Measurements from ENCODE around the gene RAB40B.

DNA sequence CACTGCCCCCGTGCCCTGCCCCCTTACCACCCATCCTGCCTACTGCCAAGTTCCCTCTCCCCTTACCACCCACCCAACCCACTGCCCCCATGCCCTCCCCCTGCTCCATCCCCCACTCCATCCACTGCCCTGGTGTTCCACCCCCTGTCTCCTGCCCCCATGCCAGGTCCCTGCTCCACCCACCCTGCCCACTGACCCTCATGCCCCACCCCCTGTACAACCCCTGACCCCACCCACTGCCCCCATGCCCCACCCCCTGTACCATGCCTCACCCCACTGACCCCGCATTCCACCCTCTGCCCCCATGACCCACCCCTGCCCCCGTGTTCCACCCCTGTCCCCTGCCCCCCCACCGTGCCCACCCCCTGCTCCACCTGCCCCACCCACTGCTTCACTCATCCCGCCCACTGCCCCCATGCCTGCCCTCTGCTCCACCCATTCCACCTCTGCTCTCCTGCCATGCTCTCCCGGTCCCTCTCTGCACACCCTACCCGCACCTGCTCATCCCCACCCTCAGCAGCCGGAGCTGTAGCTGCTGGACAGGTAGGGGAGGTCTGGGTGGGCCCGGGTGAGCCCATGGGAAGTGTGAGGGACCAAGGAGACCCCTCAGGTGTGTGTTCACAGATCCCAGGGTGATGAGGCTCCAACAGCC is 10.7 kb upstream of the RAB40B start:
- TF ChIP-seq, protein P1, sequence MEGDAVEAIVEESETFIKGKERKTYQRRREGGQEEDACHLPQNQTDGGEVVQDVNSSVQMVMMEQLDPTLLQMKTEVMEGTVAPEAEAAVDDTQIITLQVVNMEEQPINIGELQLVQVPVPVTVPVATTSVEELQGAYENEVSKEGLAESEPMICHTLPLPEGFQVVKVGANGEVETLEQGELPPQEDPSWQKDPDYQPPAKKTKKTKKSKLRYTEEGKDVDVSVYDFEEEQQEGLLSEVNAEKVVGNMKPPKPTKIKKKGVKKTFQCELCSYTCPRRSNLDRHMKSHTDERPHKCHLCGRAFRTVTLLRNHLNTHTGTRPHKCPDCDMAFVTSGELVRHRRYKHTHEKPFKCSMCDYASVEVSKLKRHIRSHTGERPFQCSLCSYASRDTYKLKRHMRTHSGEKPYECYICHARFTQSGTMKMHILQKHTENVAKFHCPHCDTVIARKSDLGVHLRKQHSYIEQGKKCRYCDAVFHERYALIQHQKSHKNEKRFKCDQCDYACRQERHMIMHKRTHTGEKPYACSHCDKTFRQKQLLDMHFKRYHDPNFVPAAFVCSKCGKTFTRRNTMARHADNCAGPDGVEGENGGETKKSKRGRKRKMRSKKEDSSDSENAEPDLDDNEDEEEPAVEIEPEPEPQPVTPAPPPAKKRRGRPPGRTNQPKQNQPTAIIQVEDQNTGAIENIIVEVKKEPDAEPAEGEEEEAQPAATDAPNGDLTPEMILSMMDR (IDR thresholded peaks at IDR 0.05 in 2 of 3, conservative IDR thresholded peaks at IDR 0.05 in 1 of 3; ENCODE audit: borderline replicate concordance in 1 of 3, insufficient read depth in 1 of 3, low read depth in 2 of 3, low read length in 2 of 3), result no peak
- TF ChIP-seq EZH2 (IDR thresholded peaks at IDR 0.05), result no peak
- no peak for TF ChIP-seq POLR2AphosphoS5 (IDR thresholded peaks at IDR 0.05; ENCODE audit: low read depth, low read length)
